Measurements from ENCODE around the gene DLG3.
"Not testable (repeated sequence)": the region's sequence is repeated elsewhere in the genome, so short reads cannot be mapped to it uniquely, and the experiment has no call there.

The DLG3 gene

DNA sequence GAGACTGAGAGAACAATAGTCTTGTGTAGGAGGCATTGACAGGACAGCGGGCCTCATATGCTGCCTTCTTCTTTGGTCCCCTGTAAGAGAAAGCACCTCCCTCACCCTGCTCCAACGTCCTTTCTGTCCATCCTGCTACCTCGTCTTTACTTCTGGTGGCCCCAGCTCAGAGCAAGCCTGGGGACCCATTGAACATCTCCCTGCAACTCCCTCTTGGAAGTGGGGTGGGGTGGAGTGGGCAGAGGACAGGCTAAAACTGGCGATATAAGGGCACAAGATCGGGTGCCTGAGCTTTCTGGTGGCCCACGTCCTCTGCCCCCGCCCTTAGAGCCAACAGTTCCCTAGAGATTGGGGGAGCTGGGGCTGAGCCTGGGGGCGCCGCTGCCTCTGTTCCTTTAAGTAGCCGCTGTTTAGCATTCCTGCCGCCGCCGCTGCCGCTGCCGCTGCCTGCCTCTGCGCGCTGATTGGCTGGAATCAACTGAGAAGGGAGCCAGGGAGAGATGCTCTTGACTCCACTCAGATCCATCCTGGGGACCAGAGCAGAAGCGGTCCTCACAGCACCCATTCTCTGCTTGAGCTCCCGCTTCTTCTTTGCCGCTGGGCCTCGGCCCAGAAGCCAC lies at the start of gene DLG3:
DLG3 (plus strand) TSS at position 510 of the 620 bp plus-strand sequence. CDS start 367 bp downstream, outside the sequence.
- ATAC-seq (replicated peaks) (peak; percentile 53 to 61), DNase-seq (no peak)
- Mint-ChIP-seq H3K4me1 (no peaks in the 10 kb centered on the region), H3K36me3 (no peaks in the 10 kb centered on the region), H3K9me3 (no peaks in the 10 kb centered on the region), H3K4me3 (peak within 1 kb of the TSS; percentile 49 to 73), H3K27ac (no peak within 1 kb of the TSS), H3K27me3 (peaks cover 25 to 44% of the 10 kb centered on the region in 2 donors)

DNA sequence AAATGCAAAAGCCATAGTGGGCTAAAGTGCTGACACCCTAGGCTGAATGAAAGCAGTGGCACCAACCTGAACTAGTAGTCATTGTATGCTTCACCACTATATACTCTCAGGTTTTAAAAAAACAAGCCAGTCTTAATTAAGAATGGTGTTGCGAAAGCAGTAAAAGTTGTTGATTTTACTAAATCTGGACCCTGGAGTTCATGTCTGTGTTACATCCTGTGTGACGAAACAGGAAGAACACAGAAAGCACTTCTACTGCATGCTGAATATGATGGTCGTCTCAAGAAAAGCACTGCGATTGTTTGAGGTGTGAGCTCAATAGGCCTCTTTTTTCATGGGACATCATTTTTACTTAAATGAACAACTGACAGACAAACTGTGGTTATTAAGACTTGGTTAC lies 45.7 kb upstream of the DLG3 start:
- no peaks in the 10 kb centered on the region for H3K9me3 Mint-ChIP-seq
- ATAC-seq (replicated peaks) (no peak), DNase-seq (no peak)
- H3K27me3 Mint-ChIP-seq, result no peaks in the 10 kb centered on the region
- H3K36me3 Mint-ChIP-seq, result no peaks in the 10 kb centered on the region
- no peaks in the 10 kb centered on the region for H3K4me1 Mint-ChIP-seq
- no peak overlapping the region for H3K4me3 Mint-ChIP-seq
- H3K27ac Mint-ChIP-seq, result no peak overlapping the region

DNA sequence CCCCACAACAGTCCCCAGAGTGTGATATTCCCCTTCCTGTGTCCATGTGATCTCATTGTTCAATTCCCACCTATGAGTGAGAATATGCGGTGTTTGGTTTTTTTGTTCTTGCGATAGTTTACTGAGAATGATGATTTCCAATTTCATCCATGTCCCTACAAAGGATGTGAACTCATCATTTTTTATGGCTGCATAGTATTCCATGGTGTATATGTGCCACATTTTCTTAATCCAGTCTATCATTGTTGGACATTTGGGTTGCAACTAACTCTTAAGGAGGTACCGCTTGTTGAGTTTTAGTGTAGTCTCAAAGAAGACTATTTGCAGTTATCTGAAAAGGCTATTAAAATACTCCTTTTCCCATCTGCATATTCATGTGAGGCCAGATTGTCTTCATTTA lies 44.5 kb upstream of the DLG3 start:
- not testable (repeated sequence) for H3K4me3 Mint-ChIP-seq

DNA sequence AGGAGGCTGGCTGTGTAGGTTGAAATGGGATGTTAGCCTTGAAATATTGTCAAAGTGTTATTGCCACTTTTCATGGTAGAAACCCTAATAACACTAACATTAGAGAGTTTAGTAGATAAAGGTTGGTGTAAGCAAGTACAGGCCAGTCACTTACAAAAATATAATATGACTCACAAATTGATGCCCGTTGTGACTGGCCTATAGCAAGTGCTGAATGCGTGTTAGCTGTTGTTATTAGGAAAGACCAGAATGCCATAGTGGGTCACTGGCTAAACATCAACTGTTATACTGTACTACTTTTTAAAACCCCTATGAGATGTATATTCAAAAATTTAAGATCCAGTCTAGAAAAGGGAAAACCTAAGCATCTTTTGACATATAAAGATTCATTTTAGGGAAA lies 41.9 kb upstream of the DLG3 start:
- Mint-ChIP-seq H3K4me3 (no peak overlapping the region), H3K27ac (no peak overlapping the region), H3K36me3 (no peaks in the 10 kb centered on the region), H3K4me1 (no peaks in the 10 kb centered on the region), H3K9me3 (no peaks in the 10 kb centered on the region), H3K27me3 (no peaks in the 10 kb centered on the region)
- DNase-seq, result no peak
- ATAC-seq (replicated peaks), result no peak

More for the DNA sequence above, 44.5 kb upstream of the DLG3 start:
- not testable (repeated sequence) for H3K9me3 Mint-ChIP-seq; H3K27me3 Mint-ChIP-seq; H3K4me1 Mint-ChIP-seq; ATAC-seq (replicated peaks); H3K36me3 Mint-ChIP-seq; H3K27ac Mint-ChIP-seq; DNase-seq

DNA sequence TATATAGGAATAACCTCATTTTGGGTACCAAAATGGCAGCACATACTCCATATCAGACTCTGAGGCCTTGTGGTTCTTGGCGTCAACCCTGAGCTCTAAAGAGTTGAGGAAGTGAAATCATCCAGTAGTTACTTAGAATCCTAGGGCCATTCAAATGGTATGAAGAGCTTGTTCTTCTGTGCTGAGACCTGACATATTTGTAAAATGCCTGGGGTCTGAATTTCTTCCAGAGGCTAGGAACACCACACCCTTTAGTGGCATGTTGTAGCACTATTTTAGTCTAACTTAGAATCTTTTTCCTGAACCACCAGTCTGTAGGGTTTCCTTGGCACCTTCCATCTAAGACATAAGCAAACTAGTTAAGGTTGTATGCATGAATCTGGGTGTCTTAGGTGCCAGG lies 39.6 kb upstream of the DLG3 start:
- Mint-ChIP-seq H3K27me3 (no peaks in the 10 kb centered on the region), H3K36me3 (no peaks in the 10 kb centered on the region)

DNA sequence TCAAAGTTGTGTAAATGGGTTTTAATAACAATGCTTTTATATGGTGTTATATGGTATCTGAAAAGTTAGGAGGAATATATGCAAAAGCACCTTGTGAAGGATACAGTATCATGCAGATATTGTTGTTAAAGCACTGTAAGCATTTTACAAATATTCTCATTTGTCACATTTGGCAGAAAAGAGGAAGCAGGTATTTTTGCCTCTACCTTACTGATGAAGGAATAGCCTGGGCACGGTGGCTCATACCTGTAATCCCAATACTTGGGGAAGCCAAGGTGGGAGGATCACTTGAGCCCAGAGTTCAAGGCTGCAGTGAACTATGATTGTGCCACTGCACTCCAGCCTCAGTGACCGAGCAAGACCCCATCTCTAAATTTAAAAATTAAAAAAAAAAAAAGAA lies 33.7 kb upstream of the DLG3 start:
- DNase-seq (no peak), ATAC-seq (replicated peaks) (peak; percentile 27 to 56)
- H3K9me3 Mint-ChIP-seq, result no peaks in the 10 kb centered on the region
- no peak overlapping the region for H3K4me3 Mint-ChIP-seq
- no peaks in the 10 kb centered on the region for H3K4me1 Mint-ChIP-seq
- no peaks in the 10 kb centered on the region for H3K27me3 Mint-ChIP-seq
- H3K36me3 Mint-ChIP-seq, result no peaks in the 10 kb centered on the region
- no peak overlapping the region for H3K27ac Mint-ChIP-seq

More for the DNA sequence above, 39.6 kb upstream of the DLG3 start:
- H3K9me3 Mint-ChIP-seq, result no peaks in the 10 kb centered on the region
- H3K4me1 Mint-ChIP-seq, result no peaks in the 10 kb centered on the region
- H3K27ac Mint-ChIP-seq, result no peak overlapping the region
- no peak for DNase-seq
- no peak for ATAC-seq (replicated peaks)
- H3K4me3 Mint-ChIP-seq, result no peak overlapping the region

DNA sequence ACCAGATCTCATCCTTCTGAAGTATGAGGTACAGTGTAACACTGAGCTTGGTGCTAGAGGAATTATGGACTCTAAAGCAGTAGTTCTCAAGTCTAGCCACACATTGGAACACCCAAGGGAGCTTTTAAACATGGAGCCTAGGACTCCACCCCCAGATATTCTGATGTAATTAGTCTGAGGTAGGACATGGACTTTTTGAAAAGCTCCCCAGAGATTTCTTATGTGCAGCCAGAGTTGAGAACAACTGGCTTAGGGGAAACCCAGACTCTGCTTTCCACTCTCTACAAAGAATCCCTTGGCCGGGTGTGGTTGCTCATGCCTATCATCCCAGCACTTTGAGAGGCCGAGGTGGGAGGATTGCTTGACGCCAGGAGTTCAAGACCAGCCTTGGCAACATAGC lies 33.2 kb upstream of the DLG3 start:
- peak; percentile 61 to 88 for ATAC-seq (replicated peaks)
- Mint-ChIP-seq H3K9me3 (no peaks in the 10 kb centered on the region), H3K27me3 (no peaks in the 10 kb centered on the region), H3K27ac (no peak overlapping the region), H3K4me1 (no peaks in the 10 kb centered on the region), H3K36me3 (no peaks in the 10 kb centered on the region), H3K4me3 (no peak overlapping the region)
- DNase-seq, result no peak

DNA sequence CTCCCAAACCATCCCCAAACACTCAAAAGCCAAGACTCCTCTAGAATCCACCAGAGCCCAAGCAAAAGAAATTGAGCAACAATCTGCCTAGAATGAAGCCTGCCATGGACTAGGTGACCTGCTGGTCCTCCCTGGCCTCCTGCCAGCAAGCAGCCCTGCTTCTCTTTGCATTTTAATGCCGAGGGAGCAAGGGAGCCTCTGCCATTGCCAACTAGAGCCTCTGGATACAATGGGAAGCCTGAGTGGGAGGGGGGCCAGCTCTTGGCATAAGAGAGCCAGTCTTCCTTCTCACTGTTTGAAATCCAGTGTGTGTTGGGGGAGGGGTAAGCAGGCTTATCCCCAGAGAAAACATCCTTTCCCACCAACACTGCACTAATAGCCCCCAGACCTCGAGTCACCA lies 23.0 kb upstream of the DLG3 start:
- Mint-ChIP-seq H3K27ac (no peak overlapping the region), H3K27me3 (peaks cover 0 to 28% of the 10 kb centered on the region in 2 donors), H3K36me3 (no peaks in the 10 kb centered on the region), H3K9me3 (no peaks in the 10 kb centered on the region), H3K4me1 (peaks cover 0 to 2% of the 10 kb centered on the region in 2 donors), H3K4me3 (no peak overlapping the region)
- no peak for DNase-seq
- ATAC-seq (replicated peaks), result no peak

DNA sequence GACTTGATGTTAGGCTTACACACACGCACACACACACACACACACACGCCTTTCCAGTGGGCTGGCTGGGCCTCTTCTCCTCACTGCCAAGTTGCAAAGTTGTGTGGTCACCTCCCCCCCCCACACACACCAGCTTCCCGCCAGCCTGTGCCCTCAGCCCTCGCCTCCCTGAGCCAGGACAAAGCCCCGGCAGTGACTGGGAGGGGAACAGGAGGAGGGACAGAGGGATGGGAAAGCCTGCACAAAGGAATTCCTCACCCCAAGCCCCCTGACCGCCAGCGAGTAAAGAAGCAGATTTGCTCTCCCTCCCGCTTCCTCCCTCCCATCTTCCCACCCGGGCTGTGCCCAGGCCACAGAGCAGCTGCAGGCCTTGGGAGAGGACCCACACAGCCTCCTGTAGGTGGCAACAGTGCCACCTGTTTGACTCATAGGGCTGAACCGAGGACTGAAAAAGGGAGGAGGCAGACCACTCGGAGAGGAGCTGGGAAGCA lies 21.7 kb upstream of the DLG3 start, which contains the start of gene GDPD2:
GDPD2 (plus strand) TSS at position 464 of the 491 bp plus-strand sequence. CDS start 1,671 bp downstream, outside the sequence.
- H3K27ac Mint-ChIP-seq, result no peak within 1 kb of the TSS
- no peaks in the 10 kb centered on the region for H3K9me3 Mint-ChIP-seq
- peaks cover 0 to 30% of the 10 kb centered on the region in 2 donors for H3K27me3 Mint-ChIP-seq
- ATAC-seq (replicated peaks), result peak in 1 of 2 donors; percentile 47
- no peak for DNase-seq
- H3K4me1 Mint-ChIP-seq, result peaks cover 0 to 2% of the 10 kb centered on the region in 2 donors
- H3K4me3 Mint-ChIP-seq, result no peak within 1 kb of the TSS
- H3K36me3 Mint-ChIP-seq, result no peaks in the 10 kb centered on the region

DNA sequence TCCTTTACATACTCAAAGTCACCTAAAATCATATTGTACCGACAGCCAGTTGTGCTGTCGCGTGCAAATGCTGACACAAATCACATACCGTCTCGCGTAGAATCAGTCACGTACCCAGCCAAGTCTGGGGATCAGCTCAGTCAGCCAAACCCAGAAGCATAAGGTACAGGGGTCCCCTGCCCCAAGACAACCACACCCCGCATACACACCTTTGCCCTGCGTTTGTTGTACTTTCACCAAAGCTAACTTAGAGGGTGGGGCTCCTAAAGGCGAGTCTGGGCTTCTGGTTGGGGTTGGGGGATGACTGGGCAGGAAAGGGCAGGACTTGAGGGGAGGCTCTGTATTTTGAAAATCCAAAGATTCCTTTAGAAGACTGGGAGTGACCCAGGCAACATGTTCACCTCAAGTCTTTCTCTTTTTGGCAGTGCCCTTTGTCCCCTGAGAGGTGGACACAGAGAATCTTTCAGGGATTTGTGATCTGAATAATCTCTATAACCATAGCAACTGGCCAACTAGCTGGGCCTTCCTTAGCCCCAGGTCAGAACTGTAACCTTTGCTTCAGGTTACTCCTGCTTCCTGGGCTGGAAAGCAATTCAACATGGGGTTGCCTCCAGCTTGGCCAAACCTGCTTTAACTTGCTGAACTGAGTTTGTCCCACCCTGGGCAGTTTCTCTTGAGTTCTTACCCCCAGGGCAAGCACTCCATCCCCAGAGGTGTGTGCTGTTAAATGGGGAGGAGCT lies 20.5 kb upstream of the DLG3 start:
- Mint-ChIP-seq H3K36me3 (no peaks in the 10 kb centered on the region), H3K4me1 (peaks cover 0 to 2% of the 10 kb centered on the region in 2 donors), H3K4me3 (no peak overlapping the region), H3K27me3 (peaks cover 0 to 30% of the 10 kb centered on the region in 2 donors), H3K27ac (no peak overlapping the region), H3K9me3 (no peaks in the 10 kb centered on the region)
- ATAC-seq (replicated peaks), result no peak
- DNase-seq, result no peak

DNA sequence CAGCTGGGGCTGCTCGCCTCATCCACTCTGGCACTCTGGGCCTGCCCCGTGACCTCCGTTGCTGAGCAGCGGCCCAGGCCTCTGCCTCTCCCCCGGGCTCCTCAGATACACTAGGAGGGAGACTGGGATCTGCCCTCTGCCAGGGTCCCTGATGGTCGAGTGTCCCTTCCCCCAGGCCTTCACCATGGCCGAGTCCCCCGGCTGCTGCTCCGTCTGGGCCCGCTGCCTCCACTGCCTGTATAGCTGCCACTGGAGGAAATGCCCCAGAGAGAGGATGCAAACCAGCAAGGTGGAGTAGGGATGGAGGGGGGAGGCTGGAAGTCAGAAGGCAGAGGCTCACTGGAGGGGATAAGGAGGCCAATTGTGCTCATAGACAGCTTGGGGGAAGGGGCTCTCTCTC lies 19.8 kb upstream of the DLG3 start:
- ATAC-seq (replicated peaks) (no peak), DNase-seq (no peak)
- no peak overlapping the region for H3K4me3 Mint-ChIP-seq
- H3K27ac Mint-ChIP-seq, result no peak overlapping the region
- H3K36me3 Mint-ChIP-seq, result no peaks in the 10 kb centered on the region
- H3K27me3 Mint-ChIP-seq, result peaks cover 0 to 30% of the 10 kb centered on the region in 2 donors
- peaks cover 1 to 2% of the 10 kb centered on the region in 2 donors for H3K4me1 Mint-ChIP-seq
- H3K9me3 Mint-ChIP-seq, result no peaks in the 10 kb centered on the region

DNA sequence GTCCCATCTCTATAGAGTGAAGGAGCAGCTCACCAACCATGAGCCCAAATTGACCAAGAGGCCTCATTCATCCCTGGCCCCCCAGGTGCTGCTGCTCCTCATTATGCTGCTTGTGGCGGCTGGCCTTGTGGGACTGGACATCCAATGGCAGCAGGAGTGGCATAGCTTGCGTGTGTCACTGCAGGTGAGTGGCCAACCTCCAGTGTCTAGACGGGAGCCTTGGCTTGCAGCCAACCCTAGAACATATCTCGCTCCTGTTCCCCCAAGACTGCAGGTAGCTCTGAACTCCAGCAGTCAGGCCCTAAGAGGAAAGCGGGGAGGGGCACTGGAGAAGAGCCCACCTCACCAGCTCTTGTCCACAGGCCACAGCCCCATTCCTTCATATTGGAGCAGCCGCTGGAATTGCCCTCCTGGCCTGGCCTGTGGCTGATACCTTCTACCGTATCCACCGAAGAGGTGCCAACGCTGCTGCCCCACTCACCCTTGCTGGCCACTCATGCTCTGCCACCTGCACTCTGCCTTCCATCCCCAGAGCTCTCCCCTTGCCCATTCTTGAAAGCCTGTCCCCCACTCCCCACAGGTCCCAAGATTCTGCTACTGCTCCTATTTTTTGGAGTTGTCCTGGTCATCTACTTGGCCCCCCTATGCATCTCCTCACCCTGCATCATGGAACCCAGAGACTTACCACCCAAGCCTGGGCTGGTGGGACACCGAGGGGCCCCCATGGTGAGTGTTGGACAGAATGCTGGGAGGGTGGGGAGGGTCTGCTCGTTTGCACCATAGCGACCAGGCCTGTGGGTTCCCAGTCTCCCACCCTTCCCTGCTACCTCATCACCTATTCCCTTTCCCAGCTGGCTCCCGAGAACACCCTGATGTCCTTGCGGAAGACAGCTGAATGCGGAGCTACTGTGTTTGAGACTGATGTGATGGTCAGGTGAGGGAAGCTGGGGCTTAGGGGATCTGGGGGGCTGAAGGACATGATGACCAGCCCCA lies 18.1 kb upstream of the DLG3 start:
- peaks cover 0 to 27% of the 10 kb centered on the region in 2 donors for H3K27me3 Mint-ChIP-seq
- no peak overlapping the region for H3K27ac Mint-ChIP-seq
- no peaks in the 10 kb centered on the region for H3K36me3 Mint-ChIP-seq
- H3K9me3 Mint-ChIP-seq, result no peaks in the 10 kb centered on the region
- ATAC-seq (replicated peaks) (no peak), DNase-seq (no peak)
- H3K4me1 Mint-ChIP-seq, result peaks cover 5 to 9% of the 10 kb centered on the region in 2 donors
- H3K4me3 Mint-ChIP-seq, result no peak overlapping the region

DNA sequence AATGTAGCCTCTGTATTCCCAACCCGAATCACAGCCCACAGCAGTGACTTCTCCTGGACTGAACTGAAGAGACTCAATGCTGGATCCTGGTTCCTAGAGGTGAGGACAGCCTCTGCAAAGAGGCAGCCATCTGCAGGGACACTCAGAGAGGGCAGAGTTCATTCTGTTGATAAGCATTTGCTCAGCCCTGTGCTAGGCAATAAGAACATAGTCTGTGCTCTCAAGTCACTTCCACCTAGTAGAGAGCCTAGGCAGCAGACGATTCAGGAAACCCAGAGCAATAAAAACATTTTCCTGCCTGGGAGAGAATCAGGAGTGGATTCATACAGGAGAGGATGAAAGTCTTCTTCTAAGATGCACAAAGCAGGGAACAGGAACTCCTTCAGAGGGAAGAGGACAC lies 17.3 kb upstream of the DLG3 start:
- ATAC-seq (replicated peaks) (no peak), DNase-seq (no peak)
- no peaks in the 10 kb centered on the region for H3K9me3 Mint-ChIP-seq
- no peaks in the 10 kb centered on the region for H3K36me3 Mint-ChIP-seq
- no peak overlapping the region for H3K27ac Mint-ChIP-seq
- peaks cover 0 to 26% of the 10 kb centered on the region in 2 donors for H3K27me3 Mint-ChIP-seq
- no peak overlapping the region for H3K4me3 Mint-ChIP-seq
- H3K4me1 Mint-ChIP-seq, result peaks cover 5 to 9% of the 10 kb centered on the region in 2 donors

DNA sequence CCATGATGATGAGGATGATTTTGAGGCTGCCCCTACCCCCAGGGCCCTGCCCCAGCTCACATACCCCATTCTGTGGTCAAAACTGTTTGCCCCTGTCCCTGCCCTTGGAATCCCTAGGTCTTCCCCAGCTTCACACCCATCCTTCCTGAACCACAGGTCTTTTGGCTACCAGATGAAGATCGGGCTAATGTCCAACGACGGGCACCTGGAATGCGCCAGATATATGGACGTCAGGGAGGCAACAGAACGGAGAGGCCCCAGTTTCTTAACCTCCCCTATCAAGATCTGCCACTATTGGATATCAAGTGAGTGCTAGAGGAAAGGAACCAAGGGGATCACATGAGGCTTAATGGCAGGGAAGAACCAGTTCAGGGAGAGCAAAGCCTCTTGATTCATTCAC lies 14.9 kb upstream of the DLG3 start:
- no peak overlapping the region for H3K4me3 Mint-ChIP-seq
- no peaks in the 10 kb centered on the region for H3K36me3 Mint-ChIP-seq
- H3K27me3 Mint-ChIP-seq, result peaks cover 0 to 14% of the 10 kb centered on the region in 2 donors
- H3K4me1 Mint-ChIP-seq, result peaks cover 7 to 20% of the 10 kb centered on the region in 2 donors
- no peak overlapping the region for H3K27ac Mint-ChIP-seq
- DNase-seq, result no peak
- H3K9me3 Mint-ChIP-seq, result no peaks in the 10 kb centered on the region
- no peak for ATAC-seq (replicated peaks)

All from stimulated activated naive B cell treated with anti-CD40 and anti-IgM and Interleukin-4, amounts not matched to agents 10 μg/mL and 1 μg/mL and 100 μg/mL, for 72 hours (primary cell).